ENCODE measurements around the gene NUP188. TPM values are rescaled to one million over a fixed set of nuclear protein-coding genes. Genes with fewer than 3 reads are reported as not detected.

The NUP188 gene, protein sequence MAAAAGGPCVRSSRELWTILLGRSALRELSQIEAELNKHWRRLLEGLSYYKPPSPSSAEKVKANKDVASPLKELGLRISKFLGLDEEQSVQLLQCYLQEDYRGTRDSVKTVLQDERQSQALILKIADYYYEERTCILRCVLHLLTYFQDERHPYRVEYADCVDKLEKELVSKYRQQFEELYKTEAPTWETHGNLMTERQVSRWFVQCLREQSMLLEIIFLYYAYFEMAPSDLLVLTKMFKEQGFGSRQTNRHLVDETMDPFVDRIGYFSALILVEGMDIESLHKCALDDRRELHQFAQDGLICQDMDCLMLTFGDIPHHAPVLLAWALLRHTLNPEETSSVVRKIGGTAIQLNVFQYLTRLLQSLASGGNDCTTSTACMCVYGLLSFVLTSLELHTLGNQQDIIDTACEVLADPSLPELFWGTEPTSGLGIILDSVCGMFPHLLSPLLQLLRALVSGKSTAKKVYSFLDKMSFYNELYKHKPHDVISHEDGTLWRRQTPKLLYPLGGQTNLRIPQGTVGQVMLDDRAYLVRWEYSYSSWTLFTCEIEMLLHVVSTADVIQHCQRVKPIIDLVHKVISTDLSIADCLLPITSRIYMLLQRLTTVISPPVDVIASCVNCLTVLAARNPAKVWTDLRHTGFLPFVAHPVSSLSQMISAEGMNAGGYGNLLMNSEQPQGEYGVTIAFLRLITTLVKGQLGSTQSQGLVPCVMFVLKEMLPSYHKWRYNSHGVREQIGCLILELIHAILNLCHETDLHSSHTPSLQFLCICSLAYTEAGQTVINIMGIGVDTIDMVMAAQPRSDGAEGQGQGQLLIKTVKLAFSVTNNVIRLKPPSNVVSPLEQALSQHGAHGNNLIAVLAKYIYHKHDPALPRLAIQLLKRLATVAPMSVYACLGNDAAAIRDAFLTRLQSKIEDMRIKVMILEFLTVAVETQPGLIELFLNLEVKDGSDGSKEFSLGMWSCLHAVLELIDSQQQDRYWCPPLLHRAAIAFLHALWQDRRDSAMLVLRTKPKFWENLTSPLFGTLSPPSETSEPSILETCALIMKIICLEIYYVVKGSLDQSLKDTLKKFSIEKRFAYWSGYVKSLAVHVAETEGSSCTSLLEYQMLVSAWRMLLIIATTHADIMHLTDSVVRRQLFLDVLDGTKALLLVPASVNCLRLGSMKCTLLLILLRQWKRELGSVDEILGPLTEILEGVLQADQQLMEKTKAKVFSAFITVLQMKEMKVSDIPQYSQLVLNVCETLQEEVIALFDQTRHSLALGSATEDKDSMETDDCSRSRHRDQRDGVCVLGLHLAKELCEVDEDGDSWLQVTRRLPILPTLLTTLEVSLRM (N-terminal part only)
- total RNA-seq: 19.8 and 23.4 TPM in 2 replicates

DNA sequence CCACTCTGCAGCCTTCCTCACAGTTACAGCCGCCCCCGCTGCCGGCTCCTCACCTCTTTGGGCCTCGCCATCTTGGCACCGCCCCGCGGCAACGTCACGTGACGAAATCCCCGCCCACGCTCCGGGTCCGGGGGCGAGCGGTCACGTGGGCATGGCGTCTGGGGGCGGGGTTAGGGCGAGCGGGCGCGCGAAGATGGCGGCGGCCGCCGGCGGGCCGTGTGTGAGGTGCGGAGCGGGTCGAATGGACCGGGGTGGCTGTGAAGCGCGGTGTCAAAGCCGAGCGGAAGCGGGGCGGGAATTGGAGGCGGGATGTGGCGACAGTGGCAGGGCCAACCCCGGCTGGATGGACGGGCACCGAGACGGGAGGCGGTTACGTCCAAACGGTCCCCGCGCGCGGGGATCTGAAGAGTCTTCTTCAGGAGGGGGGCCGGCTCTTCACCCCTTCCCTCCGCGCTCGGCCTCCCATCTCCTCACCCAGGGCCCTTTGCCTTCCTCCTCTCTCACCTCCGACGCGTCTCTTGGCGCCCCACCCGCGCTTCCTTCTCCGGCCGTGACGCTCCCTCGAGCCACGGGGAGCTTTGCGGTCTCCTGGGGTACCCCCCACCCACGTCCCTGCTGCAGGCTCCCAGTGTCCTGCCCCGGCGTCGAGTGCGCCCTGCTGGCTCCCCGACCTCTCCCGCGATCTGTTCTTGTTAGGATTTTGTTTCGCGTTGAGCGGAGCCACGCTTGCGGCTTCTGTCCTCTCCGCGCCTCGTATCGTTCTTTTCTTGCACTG lies at the start of gene NUP188, which contains the start of gene DOLK:
TSS of gene NUP188 (plus strand) at position 173 of the 775 bp plus-strand sequence. CDS start at position 194, 21 bp downstream.
TSS of gene DOLK (minus strand) at position 77 of the 775 bp plus-strand sequence. CDS start 300 bp downstream, outside the sequence.

DNA sequence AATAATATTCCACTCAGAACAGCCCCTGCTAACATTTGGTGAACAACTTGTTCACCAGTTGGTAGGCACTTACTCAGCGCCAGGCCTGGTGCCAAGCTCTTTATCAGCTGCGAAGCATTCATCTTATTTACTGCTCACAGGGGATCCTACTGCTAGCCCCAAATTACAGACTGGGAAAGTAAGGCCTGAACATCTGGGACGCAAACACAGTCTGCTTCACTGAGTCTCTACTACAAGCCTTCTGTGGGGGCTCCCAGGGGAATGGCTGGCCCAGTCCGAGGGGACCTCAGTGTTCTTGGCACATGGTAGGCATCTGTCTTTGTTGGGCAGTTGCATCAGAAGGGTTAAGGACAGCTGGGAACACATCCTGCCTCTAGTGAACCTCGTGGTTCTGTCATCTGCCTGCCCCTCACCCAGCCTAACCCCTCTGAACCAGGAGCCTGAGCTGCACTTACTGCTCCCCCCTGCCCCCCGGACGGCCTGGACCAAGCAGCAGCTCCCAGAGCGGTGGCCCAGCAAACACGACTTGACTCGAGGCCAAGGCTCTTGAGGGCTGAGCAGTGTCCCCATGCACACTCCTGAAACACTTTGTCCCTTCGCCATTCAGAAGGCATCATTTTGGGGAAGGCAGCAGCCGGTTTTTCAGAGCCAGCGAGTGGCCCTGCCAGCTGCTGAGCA lies 27.0 kb upstream of the NUP188 start, which contains the start of gene PHYHD1:
TSS of gene PHYHD1 (plus strand) at position 602 of the 678 bp plus-strand sequence. CDS start 1,342 bp downstream, outside the sequence.

DNA sequence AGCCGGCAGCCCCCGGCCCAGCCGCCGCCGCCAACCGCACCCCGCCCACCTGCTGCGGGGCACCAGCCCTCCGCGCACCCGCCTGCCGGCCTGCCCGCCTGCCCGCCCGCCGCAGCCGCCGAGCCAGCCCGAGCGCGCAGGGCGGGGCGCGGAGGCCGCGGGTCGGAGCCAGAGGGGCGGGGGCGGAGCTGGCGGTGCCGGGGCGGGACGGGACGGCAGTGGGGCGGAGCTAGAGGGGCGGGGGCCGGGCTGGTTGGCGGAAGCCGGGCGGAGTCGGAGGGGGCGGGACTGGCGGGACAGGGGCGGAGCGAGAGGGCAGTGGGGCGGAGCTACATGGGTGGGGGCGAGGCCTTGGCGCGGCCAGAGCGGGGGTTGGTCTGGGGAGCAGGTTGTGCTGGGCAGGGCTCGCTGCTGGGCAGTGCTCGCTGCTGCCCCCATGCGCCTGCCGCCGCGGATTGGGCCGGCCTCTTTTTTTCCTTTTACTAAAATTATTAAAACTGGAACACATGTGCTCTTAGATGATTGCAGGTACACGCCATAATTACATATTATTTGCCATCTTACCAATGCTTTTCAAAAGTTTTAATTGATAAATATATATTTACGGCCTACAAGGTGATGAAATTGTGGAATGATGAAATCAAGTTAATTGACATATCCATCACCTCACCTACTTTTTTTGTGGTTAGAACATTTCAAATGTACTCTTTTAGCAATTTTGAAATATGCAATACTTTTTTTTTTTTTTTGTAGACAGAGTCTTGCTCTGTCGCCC lies 80.9 kb downstream of the NUP188 start, which contains the start of gene SH3GLB2:
TSS of gene SH3GLB2 (minus strand) at position 140 of the 775 bp plus-strand sequence. CDS start 177 bp downstream, outside the sequence.

DNA sequence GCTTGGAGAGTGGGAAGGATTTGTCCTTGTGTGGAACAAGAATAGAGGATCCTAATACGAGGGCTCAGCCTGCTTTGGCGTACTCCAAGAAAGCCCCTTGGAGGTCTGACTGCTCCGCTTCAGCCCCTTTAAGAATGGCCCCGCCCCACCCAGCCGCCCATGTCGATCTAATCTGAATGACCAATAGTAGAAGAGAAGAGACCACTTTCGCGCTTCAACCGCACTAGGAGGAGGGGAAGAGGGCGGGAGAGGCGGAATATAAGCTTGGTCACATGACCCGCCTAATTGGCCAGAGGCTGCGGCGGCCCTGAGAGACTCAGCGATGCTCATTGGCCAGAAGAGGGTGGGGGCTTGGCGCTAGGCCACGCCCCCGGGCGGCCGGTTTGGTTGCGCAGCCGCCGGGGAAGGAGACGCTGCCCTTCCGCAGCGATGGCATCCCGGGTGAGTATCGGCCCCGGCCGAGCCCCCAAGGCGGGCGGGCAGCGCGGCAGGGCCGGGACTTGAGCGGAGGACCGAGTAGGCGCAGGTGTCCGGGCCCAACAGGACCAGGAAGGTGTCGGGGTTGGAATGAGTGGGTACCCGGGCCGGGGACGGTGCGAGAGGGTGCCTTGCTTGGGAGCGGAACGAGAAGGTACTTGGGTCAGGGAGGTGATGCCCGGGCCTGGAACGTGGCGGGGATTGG lies 88.9 kb downstream of the NUP188 start, which contains the start of gene MIGA2:
TSS of gene MIGA2 (plus strand) at position 386 of the 682 bp plus-strand sequence. CDS start 3,969 bp downstream, outside the sequence.

Other genes starting within 250 kb of the NUP188 start
- 0.55 and 0.85 TPM in 2 replicates for gene PKN3, start 245.2 kb upstream of the NUP188 start, total RNA-seq
- gene ZDHHC12, start 223.6 kb upstream of the NUP188 start, total RNA-seq: 25.1 and 30.2 TPM in 2 replicates
- 15.5 and 20.5 TPM in 2 replicates for gene ZER1, start 175.8 kb upstream of the NUP188 start, total RNA-seq
- gene TBC1D13, start 160.4 kb upstream of the NUP188 start, total RNA-seq: 6.8 and 10.2 TPM in 2 replicates
- gene ENDOG, start 129.2 kb upstream of the NUP188 start, total RNA-seq: 15.4 and 17.8 TPM in 2 replicates
- 7.0 and 12.3 TPM in 2 replicates for gene SPOUT1, start 117.9 kb upstream of the NUP188 start, total RNA-seq
- 5.3 and 5.9 TPM in 2 replicates for gene KYAT1, start 65.7 kb upstream of the NUP188 start, total RNA-seq
- gene LRRC8A, start 65.6 kb upstream of the NUP188 start, total RNA-seq: 19.9 and 30.4 TPM in 2 replicates
- gene PHYHD1, start 26.7 kb upstream of the NUP188 start, total RNA-seq: 6.4 and 7.6 TPM in 2 replicates
- 28.7 and 40.1 TPM in 2 replicates for gene DOLK, start 96 bp upstream of the NUP188 start, total RNA-seq
- gene SH3GLB2, start 80.6 kb downstream of the NUP188 start, total RNA-seq: 25.3 and 29.2 TPM in 2 replicates
- gene MIGA2, start 88.9 kb downstream of the NUP188 start, total RNA-seq: 22.7 and 23.0 TPM in 2 replicates
- gene DOLPP1, start 133.4 kb downstream of the NUP188 start, total RNA-seq: 5.7 and 6.9 TPM in 2 replicates
- gene CRAT, start 163.1 kb downstream of the NUP188 start, total RNA-seq: 31.7 and 35.3 TPM in 2 replicates
- gene PTPA, start 163.7 kb downstream of the NUP188 start, total RNA-seq: 103 and 129 TPM in 2 replicates
- 38.0 and 70.7 TPM in 2 replicates for gene IER5L, start 230.6 kb downstream of the NUP188 start, total RNA-seq